CD14-positive monocyte (primary cell): ENCODE measurements around the gene FAM200B. TPM values are rescaled to one million over a fixed set of nuclear protein-coding genes. Genes with fewer than 3 reads are reported as not detected.

Experiments used
- DNase-seq, 3 donors: peaks; one replicate each; pipeline ENCODE4 v3.0.0-alpha.2; 2011 to 2022
- H2AFZ ChIP-seq: 2 replicates; pipeline ENCODE4 v1.6.0; 2012; ENCODE audit warnings: mild to moderate bottlenecking, low read depth, low read length, inconsistent platforms; ENCODE audit not compliant: insufficient read depth, poor library complexity, severe bottlenecking
- H3K27ac ChIP-seq, 2 donors: 1 replicate in 1 of 2; 2 replicates in 1 of 2; pipeline ENCODE4 v1.5.1; 2012 to 2013; ENCODE audit warnings: low read length in 2 of 2, control low read depth in 1 of 2, inconsistent platforms in 1 of 2, low read depth in 1 of 2, mild to moderate bottlenecking in 1 of 2
- H3K27me3 ChIP-seq, 2 donors: one replicate each; pipeline versions ENCODE4 v1.6.0 to v1.6.1; 2011 to 2013; ENCODE audit warnings: low read length in 2 of 2; ENCODE audit not compliant: control insufficient read depth in 2 of 2, insufficient read depth in 2 of 2
- H3K36me3 ChIP-seq, 2 donors: replicated peaks in 1 of 2; 1 replicate in 1 of 2; 2 replicates in 1 of 2; pipeline versions ENCODE4 v1.5.1 to v1.6.1; 2012 to 2013; ENCODE audit warnings: low read length in 2 of 2, control low read depth in 1 of 2, inconsistent platforms in 1 of 2, mild to moderate bottlenecking in 1 of 2; ENCODE audit not compliant: insufficient read depth in 2 of 2, control insufficient read depth in 1 of 2
- H3K4me1 ChIP-seq, 2 donors: 1 replicate in 1 of 2; 2 replicates in 1 of 2; pipeline versions ENCODE4 v1.5.1 to v1.6.1; 2012 to 2013; ENCODE audit warnings: low read length in 2 of 2, control low read depth in 1 of 2, inconsistent platforms in 1 of 2, mild to moderate bottlenecking in 1 of 2, moderate library complexity in 1 of 2; ENCODE audit not compliant: insufficient read depth in 2 of 2, control insufficient read depth in 1 of 2
- H3K4me2 ChIP-seq: replicated peaks from 2 replicates; pipeline ENCODE3; 2012; ENCODE audit warnings: low read length, moderate library complexity, mild to moderate bottlenecking; ENCODE audit not compliant: poor library complexity, severe bottlenecking; ENCODE audit errors: extremely low read depth
- H3K4me3 ChIP-seq, 3 experiments: fragments of 200-600 bp in 1 of 3; sonication (generic) in 1 of 3; replicated peaks in 1 of 3; 1 replicate in 2 of 3; 2 replicates in 1 of 3; pipeline ENCODE4 v1.5.1; 2011 to 2013; ENCODE audit warnings: low read length in 3 of 3, mild to moderate bottlenecking in 3 of 3, control low read depth in 2 of 3, low read depth in 2 of 3, inconsistent platforms in 1 of 3, moderate library complexity in 1 of 3
- H3K79me2 ChIP-seq: 2 replicates; pipeline ENCODE4 v1.6.0; 2012; ENCODE audit warnings: mild to moderate bottlenecking, control low read depth, inconsistent platforms, low read length, moderate library complexity; ENCODE audit not compliant: insufficient read depth
- H3K9ac ChIP-seq: 2 replicates; pipeline ENCODE4 v1.6.0; 2017; ENCODE audit warnings: low read length, mild to moderate bottlenecking; ENCODE audit not compliant: insufficient read depth, poor library complexity, severe bottlenecking
- H3K9me3 ChIP-seq, 2 donors: replicated peaks in 1 of 2; 1 replicate in 1 of 2; 2 replicates in 1 of 2; pipeline versions ENCODE4 v1.5.1 to v1.6.1; 2012 to 2013; ENCODE audit warnings: low read length in 2 of 2, control low read depth in 1 of 2; ENCODE audit not compliant: control insufficient read depth in 1 of 2, insufficient read depth in 1 of 2
- H4K20me1 ChIP-seq: 2 replicates; pipeline ENCODE4 v1.6.0; 2012; ENCODE audit warnings: mild to moderate bottlenecking, low read length, control low read depth, moderate library complexity; ENCODE audit not compliant: insufficient read depth
- H3K27ac Mint-ChIP-seq, 7 donors: one replicate each; pipeline ENCODE4 v1.8.0; 2020; ENCODE audit warnings: mild to moderate bottlenecking in 7 of 7, mixed read lengths in 7 of 7, moderate library complexity in 6 of 7, inconsistent platforms in 2 of 7
- H3K27me3 Mint-ChIP-seq, 3 donors: one replicate each; pipeline ENCODE4 v1.8.0; 2021 to 2022; ENCODE audit warnings: low read depth in 3 of 3, mild to moderate bottlenecking in 3 of 3, mixed read lengths in 3 of 3, moderate library complexity in 3 of 3, inconsistent platforms in 1 of 3
- H3K36me3 Mint-ChIP-seq, 2 donors: one replicate each; pipeline ENCODE4 v1.8.0; 2020; ENCODE audit warnings: mixed read lengths in 2 of 2, inconsistent platforms in 1 of 2, mild to moderate bottlenecking in 1 of 2
- H3K4me1 Mint-ChIP-seq: one replicate; pipeline ENCODE4 v1.8.0; 2020; ENCODE audit warnings: mild to moderate bottlenecking, mixed read lengths
- H3K4me3 Mint-ChIP-seq, 2 donors: one replicate each; pipeline ENCODE4 v1.8.0; 2020; ENCODE audit warnings: mild to moderate bottlenecking in 2 of 2, mixed read lengths in 2 of 2, moderate library complexity in 1 of 2
- H3K9me3 Mint-ChIP-seq, 7 donors: one replicate each; pipeline ENCODE4 v1.8.0; 2020 to 2022; ENCODE audit warnings: mixed read lengths in 7 of 7, mild to moderate bottlenecking in 6 of 7, moderate library complexity in 6 of 7, inconsistent platforms in 2 of 7
- CTCF ChIP-seq: fragments of 200-600 bp; IDR thresholded peaks from one replicate; pipeline ENCODE4 v1.8.0; 2022; ENCODE audit warnings: antibody characterized with exemption, mild to moderate bottlenecking
- WGBS: methylation state at CpG from one replicate; pipeline ENCODE4 v1.1.5; 2013; ENCODE audit warnings: missing lambda C conversion rate; ENCODE audit not compliant: insufficient coverage; 5-methylcytosine and 5-hydroxymethylcytosine counted together
- intact Hi-C, 2 donors: fragments of 100-400 bp; cut with micrococcal nuclease; formaldehyde crosslinking; loops; one replicate each; pipeline versions ENCODE4 v1.15.0 to v1.15.1; 2023
- polyA plus RNA-seq, 3 donors: library from polyadenylated mRNA; depleted of rRNA in 1 of 3; unstranded in 2 of 3; stranded (reverse) in 1 of 3; fragments of 300-500 nt in 2 of 3; fragments of >200 nt in 1 of 3; fragmentation: Illumina TruSeq in 2 of 3; gene quantifications; 1 replicate in 2 of 3; 2 replicates in 1 of 3; pipeline ENCODE4 v1.2.3, GENCODE V29; 2012 to 2021

Gene FAM200B
- polyA plus RNA-seq, 3 donors, result 65.7 to 169 (median 151) TPM

- TF ChIP-seq CTCF, result no peak
These were observed 14.1 kb downstream of the FAM200B start for GRCh38 chr4:15695729-15696128.

GRCh38 chr4:15696866-15697265 lies 15.2 kb downstream of the FAM200B start:
- Mint-ChIP-seq H3K4me1 (peaks cover 72% of the 10 kb centered on the region), H3K36me3 (peaks cover 0 to 24% of the 10 kb centered on the region in 2 donors), H3K27me3 (peaks cover 0 to 3% (median 0%) of the 10 kb centered on the region in 3 donors), H3K9me3 (peaks cover 2 to 20% (median 10%) of the 10 kb centered on the region in 7 donors), H3K4me3 (no peak overlapping the region), H3K27ac (peak overlapping the region; percentile 24 to 82 (median 69))
- H3K9ac ChIP-seq, result no peak overlapping the region
- intact Hi-C loops, result no loop called here
- no peak overlapping the region for H2AFZ ChIP-seq
- no peaks in the 10 kb centered on the region for H4K20me1 ChIP-seq
- DNase-seq, result no peak
- H3K79me2 ChIP-seq, result peaks cover 39% of the 10 kb centered on the region
- WGBS, result no CpG with 5 or more reads among the region's 1 CpG
- H3K27me3 ChIP-seq, result no peaks in the 10 kb centered on the region
- no peak overlapping the region for H3K4me3 ChIP-seq
- peaks cover 67 to 75% of the 10 kb centered on the region in 2 donors for H3K4me1 ChIP-seq
- no peak overlapping the region for H3K4me2 ChIP-seq
- no peaks in the 10 kb centered on the region for H3K36me3 ChIP-seq
- TF ChIP-seq CTCF, result no peak
- peak overlapping the region in 1 of 2 donors; percentile 17 for H3K27ac ChIP-seq
- no peaks in the 10 kb centered on the region for H3K9me3 ChIP-seq

More at GRCh38 chr4:15695729-15696128, 14.1 kb downstream of the FAM200B start:
- no peaks in the 10 kb centered on the region for H3K36me3 ChIP-seq
- Mint-ChIP-seq H3K4me1 (peaks cover 71% of the 10 kb centered on the region), H3K9me3 (peaks cover 2 to 20% (median 10%) of the 10 kb centered on the region in 7 donors), H3K27ac (no peak overlapping the region), H3K36me3 (peaks cover 0 to 24% of the 10 kb centered on the region in 2 donors), H3K27me3 (peaks cover 0 to 2% (median 0%) of the 10 kb centered on the region in 3 donors), H3K4me3 (no peak overlapping the region)
- no peak overlapping the region for H3K27ac ChIP-seq
- no peak overlapping the region for H3K9ac ChIP-seq
- no peak overlapping the region for H3K4me2 ChIP-seq
- intact Hi-C loops, result no loop called here
- no peak for DNase-seq
- peaks cover 67 to 75% of the 10 kb centered on the region in 2 donors for H3K4me1 ChIP-seq
- WGBS, result no CpG with 5 or more reads among the region's 3 CpGs
- peaks cover 38% of the 10 kb centered on the region for H3K79me2 ChIP-seq
- H3K4me3 ChIP-seq, result no peak overlapping the region
- H4K20me1 ChIP-seq, result no peaks in the 10 kb centered on the region
- no peaks in the 10 kb centered on the region for H3K27me3 ChIP-seq
- H3K9me3 ChIP-seq, result no peaks in the 10 kb centered on the region
- H2AFZ ChIP-seq, result no peak overlapping the region
